GM18907 (cell line): Measurements from ENCODE around the gene CHST1.

Source experiments
- ATAC-seq: cut with Tn5 transposase; IDR thresholded peaks from one replicate; pipeline ENCODE4 v1.9.1; 2021; ENCODE audit warnings: mild to moderate bottlenecking, moderate library complexity; ENCODE audit not compliant: unreplicated experiment

Gene CHST1

DNA sequence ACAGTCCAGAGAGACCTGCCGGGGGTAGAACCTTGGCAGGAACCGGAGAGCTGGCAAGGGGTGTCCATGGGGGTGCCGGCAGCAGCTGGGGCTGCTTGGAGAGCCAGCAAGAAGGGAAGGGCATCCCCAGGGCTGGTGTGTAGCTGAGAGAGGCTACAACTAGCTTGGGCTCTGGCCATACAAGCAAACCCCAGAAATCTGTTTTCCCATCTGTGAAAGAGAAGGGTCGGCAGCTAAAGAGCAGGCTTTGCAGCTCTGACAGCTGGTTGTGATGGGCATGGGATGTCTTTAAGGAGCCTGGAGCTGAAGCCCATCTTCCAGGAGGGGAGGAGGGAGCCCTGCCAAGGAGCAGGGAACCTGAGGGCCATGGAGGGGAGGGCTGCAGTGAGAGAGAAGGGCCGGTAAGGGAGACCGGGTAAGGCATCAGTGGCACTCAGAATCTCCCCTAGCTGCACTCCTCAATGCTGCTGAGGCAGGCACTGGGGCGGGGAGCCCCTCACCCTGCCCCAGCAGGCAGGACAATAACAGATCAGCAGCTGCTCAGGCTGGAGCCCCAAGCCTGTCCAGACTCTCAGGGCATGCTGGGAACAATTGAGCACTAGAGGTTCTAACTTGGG is 3.9 kb downstream of the CHST1 start:
- no peak for ATAC-seq

- no peak for ATAC-seq
Measured at GRCh38 chr11:45660729-45661438, 4.5 kb downstream of the CHST1 start.

DNA sequence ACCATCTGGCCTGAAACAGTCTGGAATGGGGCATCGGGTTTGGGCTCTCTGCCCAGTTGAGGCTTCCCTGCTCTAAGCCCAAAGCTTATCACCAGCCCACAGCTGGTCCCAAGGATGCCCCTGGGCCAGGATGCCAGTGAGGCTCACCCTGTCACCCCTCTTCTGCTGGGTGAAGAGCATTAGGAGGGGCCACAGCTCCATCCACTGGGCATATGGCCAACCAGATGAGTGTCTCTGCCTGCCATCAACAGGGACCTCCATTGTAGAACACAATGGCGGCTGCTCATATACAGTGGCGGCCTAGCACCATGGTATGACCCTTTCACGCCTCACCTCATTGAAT is 5.6 kb downstream of the CHST1 start:
- ATAC-seq: no peak

GRCh38 chr11:45659031-45659817 is 6.2 kb downstream of the CHST1 start:
- ATAC-seq: no peak

DNA sequence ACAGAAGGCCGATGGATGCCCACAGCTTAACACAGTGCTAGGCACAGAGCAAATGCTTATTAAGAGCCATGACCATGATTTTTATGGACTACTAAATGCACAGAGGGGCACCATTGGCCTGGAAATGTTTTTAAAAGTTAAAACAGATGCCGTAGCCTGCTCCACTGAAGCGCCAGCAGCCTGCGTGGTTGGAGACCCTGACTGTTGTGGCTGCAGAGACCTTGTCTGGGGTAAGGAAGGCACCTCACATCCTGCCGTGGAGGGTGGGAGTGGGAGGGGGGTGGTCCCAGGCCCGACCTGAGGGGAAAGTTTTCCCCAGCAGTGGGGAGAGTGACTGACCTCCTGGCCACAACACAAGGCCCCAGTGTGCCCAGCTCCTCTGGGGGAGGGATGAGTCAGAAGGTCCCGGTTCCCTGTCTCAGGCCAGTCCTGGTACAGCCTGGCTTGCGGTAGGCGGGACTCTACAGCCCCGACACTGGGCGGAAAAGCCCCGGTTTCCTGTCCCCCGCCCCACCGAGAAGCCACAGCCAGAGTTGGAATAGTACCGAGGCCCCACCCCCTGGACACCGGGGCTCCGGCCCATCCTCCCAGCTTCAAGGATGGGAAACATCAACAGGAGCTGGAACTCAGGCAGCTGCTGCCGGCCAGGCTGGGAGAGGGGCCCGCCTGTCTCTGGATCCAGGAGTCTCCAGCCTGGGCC is 7.0 kb downstream of the CHST1 start:
- no peak for ATAC-seq

DNA sequence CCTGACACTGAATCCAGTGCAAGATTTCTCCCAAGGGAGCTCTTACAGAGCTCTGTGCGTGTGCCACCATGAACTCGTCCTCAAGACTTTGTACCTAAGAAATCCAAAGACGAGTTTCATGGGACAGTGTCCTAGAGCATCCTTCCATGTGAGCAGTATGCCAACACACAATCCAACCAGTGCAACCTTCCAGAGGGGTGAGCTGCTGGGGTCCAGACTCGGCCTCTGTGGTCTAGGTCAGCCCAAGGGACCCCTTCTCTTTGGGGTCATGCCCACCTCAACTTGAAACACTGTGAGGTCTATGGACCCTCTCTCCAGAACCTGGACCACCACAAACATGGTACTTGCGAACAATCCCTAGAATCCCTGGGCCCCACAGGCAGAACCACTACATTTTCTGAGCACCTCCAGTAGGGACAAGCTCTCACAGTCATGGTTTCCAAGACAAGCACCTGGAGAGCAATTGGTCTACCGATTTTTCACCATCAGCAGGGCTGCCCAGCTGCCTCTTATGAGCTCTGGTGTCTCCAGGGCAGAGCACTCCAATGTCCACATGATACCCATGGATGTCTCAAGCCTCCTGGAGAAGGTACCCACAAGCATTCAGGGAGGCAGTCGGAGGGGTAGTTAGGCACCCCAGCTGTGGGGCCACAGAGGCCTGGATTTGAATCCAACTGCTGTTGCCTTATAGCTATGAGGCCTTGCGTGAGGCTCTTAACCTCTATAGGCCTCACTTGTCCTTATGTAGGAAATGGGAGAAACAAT is 7.7 kb downstream of the CHST1 start:
- ATAC-seq: no peak

DNA sequence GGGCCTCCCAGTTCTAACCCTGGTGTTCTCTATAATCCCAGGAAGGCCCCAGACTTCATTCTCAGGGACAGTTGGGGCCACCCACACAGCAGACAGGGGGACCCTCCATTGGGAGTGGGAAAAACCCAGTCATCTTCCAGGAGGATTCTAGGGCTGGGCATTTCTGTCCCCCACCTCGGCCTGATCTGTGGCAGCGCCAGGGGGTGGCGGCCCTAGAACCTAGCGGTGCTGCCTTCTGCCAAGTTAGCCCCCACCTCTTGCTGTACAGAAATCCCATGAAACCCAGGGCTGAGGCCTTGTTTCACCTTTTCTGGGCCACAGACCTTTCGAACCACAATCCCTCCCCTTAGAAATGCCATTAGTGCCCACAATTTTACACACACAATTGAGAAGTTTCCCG is 9.6 kb downstream of the CHST1 start:
- ATAC-seq: no peak

GRCh38 chr11:45655347-45655756 is 10.1 kb downstream of the CHST1 start:
- ATAC-seq: peak; percentile 63

DNA sequence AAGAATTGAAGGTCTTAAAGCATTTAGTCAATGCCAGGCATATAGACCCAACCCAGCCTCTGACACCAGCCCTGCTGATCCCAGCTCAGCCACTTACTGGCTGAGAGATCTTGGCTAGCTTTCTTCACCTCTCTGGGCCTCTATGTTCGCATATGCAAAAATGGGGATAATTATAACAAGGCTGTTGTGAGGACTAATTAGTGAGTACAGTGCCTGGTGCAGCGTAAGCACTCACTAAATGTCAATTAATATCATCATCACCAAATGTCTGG is 10.5 kb downstream of the CHST1 start:
- peak; percentile 17 for ATAC-seq

DNA sequence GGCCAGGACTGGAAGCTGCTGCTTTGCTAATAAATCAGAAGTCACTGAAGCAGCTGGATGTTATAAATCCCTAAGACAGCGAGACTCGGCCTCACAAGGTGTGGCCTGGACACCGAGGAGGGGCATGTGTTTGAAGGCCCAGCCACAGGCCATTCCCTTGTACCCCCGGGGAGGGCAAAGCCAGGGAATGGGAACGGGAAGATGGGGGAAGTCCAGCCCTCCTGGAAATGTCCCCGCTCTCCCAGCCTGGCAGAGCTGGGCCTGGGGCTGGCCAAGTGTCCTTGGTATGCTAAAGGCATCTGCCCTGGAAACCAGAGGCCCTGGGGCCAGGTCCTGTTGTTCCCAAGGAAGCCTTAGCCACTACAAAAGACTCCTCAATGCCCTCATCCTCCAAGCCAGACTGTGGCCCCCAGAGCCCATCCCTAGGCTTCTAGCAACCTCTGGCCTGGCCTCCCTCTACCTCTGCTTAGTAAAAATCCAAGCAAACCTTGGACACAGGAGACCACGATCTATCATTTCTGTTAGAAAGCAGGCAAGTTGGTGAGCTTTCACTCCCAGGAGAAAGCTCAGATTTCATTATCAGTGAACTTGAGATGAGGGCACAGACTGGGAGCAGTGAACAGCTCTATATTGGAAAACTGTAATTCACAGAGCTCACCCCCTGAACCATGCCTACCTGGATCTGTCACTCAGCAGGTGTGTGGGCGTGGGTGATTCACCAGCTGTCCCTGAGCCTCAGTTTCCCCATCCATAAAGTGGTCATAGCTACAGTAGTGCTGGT is 11.0 kb downstream of the CHST1 start:
- no peak for ATAC-seq

DNA sequence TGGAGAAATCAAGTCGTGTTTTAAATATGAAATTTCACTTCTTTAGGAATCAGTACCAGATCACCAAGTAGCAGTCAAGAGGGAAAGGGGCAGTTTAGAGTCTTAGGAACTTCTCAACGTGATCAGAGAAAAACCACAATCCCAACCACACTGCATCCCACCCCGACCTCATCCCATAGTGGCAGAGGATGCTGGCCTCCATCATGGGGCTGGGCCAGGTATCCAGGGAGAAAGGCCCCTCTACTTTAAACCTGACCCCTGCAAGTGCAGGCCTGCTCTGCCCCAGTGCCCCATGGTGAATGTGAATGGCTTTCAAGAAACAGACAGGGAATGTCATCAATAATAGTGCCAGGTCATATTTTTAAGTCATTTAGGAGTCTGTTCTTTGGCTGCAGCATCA is 12.1 kb downstream of the CHST1 start:
- no peak for ATAC-seq

- no peak for ATAC-seq
Measured at GRCh38 chr11:45652781-45653180, 12.6 kb downstream of the CHST1 start.

GRCh38 chr11:45651841-45652749 is 13.3 kb downstream of the CHST1 start:
- ATAC-seq: no peak

DNA sequence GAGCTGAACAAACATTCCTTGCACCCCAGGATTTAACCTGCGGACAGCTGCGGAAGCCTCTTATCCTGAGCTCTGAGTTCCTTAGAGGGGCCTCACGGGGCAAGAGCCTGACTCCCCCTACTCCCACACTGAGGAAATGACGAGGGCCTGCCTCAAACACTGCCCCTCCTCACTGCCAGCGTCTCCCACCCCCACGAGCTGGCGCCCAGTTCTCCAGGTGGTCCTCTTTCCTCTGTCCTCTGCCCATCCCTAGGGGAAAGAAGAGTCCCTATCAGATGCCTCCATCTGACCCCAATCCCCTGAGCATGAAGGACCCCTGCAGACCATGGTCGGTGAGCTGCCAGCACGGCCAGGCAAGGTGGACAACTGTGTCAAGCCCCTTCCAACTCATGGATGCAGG is 14.3 kb downstream of the CHST1 start:
- no peak for ATAC-seq

DNA sequence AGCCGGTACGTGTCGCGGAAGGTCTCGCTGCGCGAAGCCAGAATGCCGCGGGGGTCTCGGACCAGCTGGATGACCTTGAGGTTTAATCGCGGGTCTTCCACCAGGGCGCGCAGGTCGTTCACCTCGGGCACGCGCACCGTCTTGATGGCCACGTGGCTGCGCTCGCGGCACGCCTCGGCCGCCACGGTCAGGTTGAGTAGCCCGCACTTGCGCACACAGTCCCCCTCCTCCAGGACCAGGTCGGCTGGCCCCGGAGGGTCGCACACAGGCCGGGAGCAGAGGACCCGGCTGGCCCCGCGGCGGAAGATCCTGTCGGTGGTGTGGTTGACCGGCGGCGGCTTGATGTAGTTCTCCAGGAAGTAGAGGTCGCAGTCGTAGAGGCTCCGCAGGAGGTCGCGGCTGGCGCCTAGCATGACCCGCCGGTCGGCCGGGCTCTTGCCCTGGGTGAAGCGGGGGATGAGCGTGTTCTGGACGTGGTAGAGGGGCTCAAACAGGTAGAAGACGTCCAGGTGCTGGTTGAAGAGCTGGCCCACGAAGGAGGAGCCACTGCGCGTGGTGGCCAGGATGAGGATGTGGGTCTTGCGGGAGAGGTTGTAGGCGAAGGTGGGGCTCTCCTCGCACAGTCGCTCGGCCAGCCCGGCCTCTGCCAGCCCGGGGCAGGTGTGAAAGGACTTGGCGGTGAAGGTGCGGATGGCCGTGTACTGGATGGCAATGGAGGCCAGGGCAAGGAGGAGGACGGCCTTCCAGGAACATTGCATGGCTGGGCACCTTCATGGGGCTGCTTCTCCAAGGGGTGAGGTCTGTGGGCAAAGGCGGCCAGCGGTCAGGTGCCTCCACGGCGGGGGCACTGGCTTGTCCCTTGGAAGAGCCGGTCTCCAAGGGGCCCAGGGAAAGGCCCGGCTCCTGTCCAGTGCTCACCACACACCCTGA is 15.0 kb downstream of the CHST1 start:
- no peak for ATAC-seq

- no peak for ATAC-seq
Measured at GRCh38 chr11:45649544-45650165, 15.8 kb downstream of the CHST1 start.

GRCh38 chr11:45648931-45649330 is 16.5 kb downstream of the CHST1 start:
- no peak for ATAC-seq

DNA sequence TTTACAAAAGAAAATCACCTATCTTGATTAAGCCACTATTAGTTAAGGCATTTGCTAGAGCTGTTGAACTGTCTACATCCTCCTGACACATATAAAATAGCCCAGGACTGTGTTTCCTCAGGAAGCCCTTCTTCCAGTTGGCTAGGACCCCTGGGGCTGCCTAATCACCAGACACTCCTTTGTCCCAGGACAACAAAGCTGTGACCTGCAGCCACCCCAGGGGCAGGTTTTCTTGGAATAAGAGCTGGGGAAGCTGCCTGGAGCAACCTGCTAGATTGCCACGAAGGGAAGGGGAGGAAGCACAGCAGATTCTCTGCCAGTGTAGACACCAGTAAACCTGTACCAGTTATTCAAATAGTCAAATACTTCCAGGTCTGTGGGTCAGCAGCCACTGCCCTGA is 17.6 kb downstream of the CHST1 start:
- ATAC-seq: no peak
